ENCODE measurements around the gene SNRPA.
"Not testable (repeated sequence)": the region's sequence is repeated elsewhere in the genome, so short reads cannot be mapped to it uniquely, and the experiment has no call there.

Gene SNRPA

GRCh38 chr19:40781140-40781539, 30.1 kb downstream of the SNRPA start:
- Histone ChIP-seq H3K9me3 (ENCODE audit: insufficient read depth, low read length) (no peaks in the 10 kb centered on the region), H3K4me1 (ENCODE audit: low read length) (peaks cover 17% of the 10 kb centered on the region), H3K36me3 (replicated peaks; ENCODE audit: low read depth, low read length) (peaks cover 3% of the 10 kb centered on the region), H2AFZ (ENCODE audit: low read depth, low read length) (no peak overlapping the region), H3K9ac (ENCODE audit: low read length) (no peak overlapping the region), H4K20me1 (ENCODE audit: insufficient read depth, low read length) (no peaks in the 10 kb centered on the region), H3K4me3 (ENCODE audit: low read length) (no peak overlapping the region), H3K27me3 (ENCODE audit: low read depth, low read length) (no peaks in the 10 kb centered on the region), H3K4me2 (ENCODE audit: low read length) (no peak overlapping the region), H3K27ac (ENCODE audit: low read length) (no peak overlapping the region), H3K79me2 (ENCODE audit: low read length) (0 out of 2 replicates have a peak, but pooled peaks cover 3% of the 10 kb centered on the region)
- TF ChIP-seq EZH2phosphoT487 (IDR thresholded peaks at IDR 0.05; ENCODE audit: low read depth) (no peak), CTCF (IDR thresholded peaks at IDR 0.05; ENCODE audit: low read depth, low read length) (no peak)

DNA sequence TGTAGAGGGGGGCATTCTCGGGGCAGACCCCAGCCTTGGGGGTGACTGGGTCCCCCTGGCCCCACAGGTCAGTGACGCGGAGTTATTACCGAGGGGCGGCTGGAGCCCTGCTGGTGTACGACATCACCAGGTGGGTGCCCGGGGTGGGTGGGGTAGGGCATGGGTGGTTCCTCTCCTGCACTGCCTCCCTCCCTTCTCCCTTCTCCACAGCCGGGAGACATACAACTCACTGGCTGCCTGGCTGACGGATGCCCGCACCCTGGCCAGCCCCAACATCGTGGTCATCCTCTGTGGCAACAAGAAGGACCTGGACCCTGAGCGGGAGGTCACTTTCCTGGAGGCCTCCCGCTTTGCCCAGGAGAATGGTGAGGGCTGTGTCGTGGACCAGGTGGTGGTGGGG, 32.7 kb downstream of the SNRPA start:
- Histone ChIP-seq H3K4me1 (ENCODE audit: low read length) (peaks cover 8% of the 10 kb centered on the region), H3K4me2 (ENCODE audit: low read length) (no peak overlapping the region), H3K9ac (ENCODE audit: low read length) (no peak overlapping the region), H3K4me3 (ENCODE audit: low read length) (no peak overlapping the region), H3K27ac (ENCODE audit: low read length) (no peak overlapping the region), H3K79me2 (ENCODE audit: low read length) (0 out of 2 replicates have a peak, but pooled peaks cover 3% of the 10 kb centered on the region), H3K27me3 (ENCODE audit: low read depth, low read length) (no peaks in the 10 kb centered on the region), H3K9me3 (ENCODE audit: insufficient read depth, low read length) (no peaks in the 10 kb centered on the region), H4K20me1 (ENCODE audit: insufficient read depth, low read length) (no peaks in the 10 kb centered on the region), H2AFZ (ENCODE audit: low read depth, low read length) (no peak overlapping the region), H3K36me3 (replicated peaks; ENCODE audit: low read depth, low read length) (peaks cover 3% of the 10 kb centered on the region)
- no peak for TF ChIP-seq EZH2phosphoT487 (IDR thresholded peaks at IDR 0.05; ENCODE audit: low read depth)
- no peak for TF ChIP-seq CTCF (IDR thresholded peaks at IDR 0.05; ENCODE audit: low read depth, low read length)

DNA sequence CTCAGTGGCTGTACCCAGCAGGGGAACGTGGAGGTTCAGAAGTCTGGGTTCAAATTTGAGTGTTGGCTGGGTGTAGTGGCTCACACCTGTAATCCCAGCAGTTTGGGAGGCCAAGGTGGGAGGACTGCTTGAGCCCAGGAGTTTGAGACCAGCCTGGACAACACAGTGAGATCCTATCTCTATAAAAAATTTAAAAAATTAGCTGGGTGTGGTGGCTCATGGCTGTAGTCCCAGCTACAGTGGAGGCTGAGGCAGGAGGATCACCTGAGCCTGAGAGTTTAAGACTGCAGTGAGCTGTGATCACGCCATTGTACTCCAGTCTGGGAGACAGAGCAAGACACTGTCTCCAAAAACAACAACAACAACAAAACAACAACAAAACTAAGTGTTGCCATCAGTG, 33.1 kb downstream of the SNRPA start:
- not testable (repeated sequence) for H3K4me3 ChIP-seq (ENCODE audit: low read length); H3K9me3 ChIP-seq (ENCODE audit: insufficient read depth, low read length); H2AFZ ChIP-seq (ENCODE audit: low read depth, low read length); H3K4me1 ChIP-seq (ENCODE audit: low read length); H3K27me3 ChIP-seq (ENCODE audit: low read depth, low read length); H3K36me3 ChIP-seq (replicated peaks; ENCODE audit: low read depth, low read length); H3K4me2 ChIP-seq (ENCODE audit: low read length); H4K20me1 ChIP-seq (ENCODE audit: insufficient read depth, low read length); H3K9ac ChIP-seq (ENCODE audit: low read length); H3K79me2 ChIP-seq (ENCODE audit: low read length); H3K27ac ChIP-seq (ENCODE audit: low read length)

DNA sequence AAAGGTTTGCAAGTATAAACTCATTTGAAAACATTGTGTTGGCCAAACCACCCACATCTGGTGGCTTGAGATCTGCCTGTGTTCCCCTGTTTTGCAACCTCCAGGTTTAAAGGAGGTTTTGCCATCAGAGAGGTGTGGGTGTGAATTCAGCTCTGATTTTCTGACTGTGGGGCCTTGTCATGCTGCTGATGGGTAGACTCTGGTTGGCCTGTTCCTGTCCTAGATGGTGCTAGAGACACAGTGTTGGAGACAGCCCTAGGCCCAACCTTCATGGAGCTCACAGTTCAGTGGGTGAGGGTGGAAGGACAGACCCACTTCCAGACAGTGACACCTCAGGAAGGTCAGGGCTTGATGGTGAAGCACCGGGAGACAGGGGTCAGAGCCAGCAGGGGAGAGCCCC, 34.5 kb downstream of the SNRPA start:
- Histone ChIP-seq H3K27me3 (ENCODE audit: low read depth, low read length) (no peaks in the 10 kb centered on the region), H2AFZ (ENCODE audit: low read depth, low read length) (no peak overlapping the region), H3K36me3 (replicated peaks; ENCODE audit: low read depth, low read length) (peaks cover 3% of the 10 kb centered on the region), H3K79me2 (ENCODE audit: low read length) (no peaks in the 10 kb centered on the region), H3K4me3 (ENCODE audit: low read length) (no peak overlapping the region), H3K9ac (ENCODE audit: low read length) (no peak overlapping the region), H3K4me1 (ENCODE audit: low read length) (peaks cover 2% of the 10 kb centered on the region; the same call in 1 of the 2 replicates), H3K4me2 (ENCODE audit: low read length) (no peak overlapping the region), H3K9me3 (ENCODE audit: insufficient read depth, low read length) (no peaks in the 10 kb centered on the region), H3K27ac (ENCODE audit: low read length) (no peak overlapping the region), H4K20me1 (ENCODE audit: insufficient read depth, low read length) (no peaks in the 10 kb centered on the region)
- TF ChIP-seq CTCF (IDR thresholded peaks at IDR 0.05; ENCODE audit: low read depth, low read length) (0 out of 2 replicates have a peak, but pooled peaks have one; percentile 3), EZH2phosphoT487 (IDR thresholded peaks at IDR 0.05; ENCODE audit: low read depth) (no peak)

Measured in OCI-LY3 (cell line).